Gastrocnemius medialis (tissue), 4 donors: ENCODE measurements around the gene HES4. TPM values are rescaled to one million over a fixed set of nuclear protein-coding genes. Genes with fewer than 3 reads are reported as not detected.

ENCODE experiments used
- ATAC-seq, 2 donors: fragments of 150-250 bp; one replicate each; pipeline ENCODE4 v1.9.1; 2016
- DNase-seq, 2 donors: peaks; one replicate each; pipeline ENCODE4 v3.0.0-alpha.2; 2019
- H3K27ac ChIP-seq, 4 donors: fragments of 200-600 bp; sonication (generic); 1 replicate in 1 of 4; 2 replicates in 3 of 4; pipeline ENCODE4 v1.5.1; 2016 to 2018; ENCODE audit warnings: mild to moderate bottlenecking in 2 of 4, moderate library complexity in 1 of 4
- H3K27me3 ChIP-seq, 3 donors: fragments of 200-600 bp; sonication (generic) in 2 of 3; 1 replicate in 1 of 3; 2 replicates in 2 of 3; pipeline versions ENCODE4 v1.5.1 to v1.6.0; 2016 to 2019; ENCODE audit warnings: mild to moderate bottlenecking in 1 of 3, moderate library complexity in 1 of 3
- H3K36me3 ChIP-seq, 2 donors: fragments of 200-600 bp; sonication (generic) in 1 of 2; one replicate each; pipeline ENCODE4 v1.5.1; 2017 to 2018
- H3K4me1 ChIP-seq, 2 donors: fragments of 200-600 bp; sonication (generic) in 1 of 2; one replicate each; pipeline ENCODE4 v1.5.1; 2016 to 2017; ENCODE audit warnings: mild to moderate bottlenecking in 2 of 2
- H3K4me3 ChIP-seq, 4 donors: fragments of 200-600 bp; sonication (generic) in 3 of 4; 1 replicate in 1 of 4; 2 replicates in 3 of 4; pipeline ENCODE4 v1.5.1; 2016 to 2019; ENCODE audit warnings: mild to moderate bottlenecking in 2 of 4
- H3K9me3 ChIP-seq, 3 donors: fragments of 200-600 bp; sonication (generic) in 2 of 3; 1 replicate in 1 of 3; 2 replicates in 2 of 3; pipeline ENCODE4 v1.5.1; 2016 to 2019
- POLR2A ChIP-seq, 2 donors: fragments of 450-650 bp; IDR thresholded peaks; one replicate each; pipeline ENCODE4 v1.6.1; 2017; ENCODE audit warnings: antibody characterized with exemption in 2 of 2, mild to moderate bottlenecking in 2 of 2, moderate library complexity in 2 of 2
- in situ Hi-C, 4 donors: fragments of 200-750 bp; cut with MboI; loops; one replicate each; pipeline versions ENCODE4 v1.15.0 to v1.8.0; 2017; ENCODE audit warnings: low sequenced_read_pairs in 4 of 4
- intact Hi-C: fragments of 100-400 bp; cut with DNase I; formaldehyde crosslinking; loops from one replicate; pipeline ENCODE4 v1.15.1; 2023; ENCODE audit warnings: low total_unique reads
- total RNA-seq, 4 donors: library from RNA; depleted of rRNA; stranded (reverse); fragments of >200 nt; gene quantifications; one replicate each; pipeline versions ENCODE4 v1.1.0 to v1.2.3, GENCODE V29; 2016
- TF ChIP-seq, protein P1 (sequence below), 5 experiments: fragments of 450-650 bp in 3 of 5; fragments of 200-600 bp in 2 of 5; sonication (generic) in 2 of 5; IDR thresholded peaks in 4 of 5; conservative IDR thresholded peaks in 1 of 5; 1 replicate in 4 of 5; 2 replicates in 1 of 5; pipeline ENCODE4 v1.5.1; 2016 to 2019; ENCODE audit warnings: antibody characterized with exemption in 5 of 5, mild to moderate bottlenecking in 3 of 5, moderate library complexity in 3 of 5

The HES4 gene
- total RNA-seq, 4 donors from 2014 or later: 6.4 to 17.4 (median 9.5) TPM

GRCh38 chr1:969260-969855 is 30.5 kb downstream of the HES4 start:
- TF ChIP-seq POLR2A (IDR thresholded peaks at IDR 0.05): no peak
- TF ChIP-seq, protein P1, sequence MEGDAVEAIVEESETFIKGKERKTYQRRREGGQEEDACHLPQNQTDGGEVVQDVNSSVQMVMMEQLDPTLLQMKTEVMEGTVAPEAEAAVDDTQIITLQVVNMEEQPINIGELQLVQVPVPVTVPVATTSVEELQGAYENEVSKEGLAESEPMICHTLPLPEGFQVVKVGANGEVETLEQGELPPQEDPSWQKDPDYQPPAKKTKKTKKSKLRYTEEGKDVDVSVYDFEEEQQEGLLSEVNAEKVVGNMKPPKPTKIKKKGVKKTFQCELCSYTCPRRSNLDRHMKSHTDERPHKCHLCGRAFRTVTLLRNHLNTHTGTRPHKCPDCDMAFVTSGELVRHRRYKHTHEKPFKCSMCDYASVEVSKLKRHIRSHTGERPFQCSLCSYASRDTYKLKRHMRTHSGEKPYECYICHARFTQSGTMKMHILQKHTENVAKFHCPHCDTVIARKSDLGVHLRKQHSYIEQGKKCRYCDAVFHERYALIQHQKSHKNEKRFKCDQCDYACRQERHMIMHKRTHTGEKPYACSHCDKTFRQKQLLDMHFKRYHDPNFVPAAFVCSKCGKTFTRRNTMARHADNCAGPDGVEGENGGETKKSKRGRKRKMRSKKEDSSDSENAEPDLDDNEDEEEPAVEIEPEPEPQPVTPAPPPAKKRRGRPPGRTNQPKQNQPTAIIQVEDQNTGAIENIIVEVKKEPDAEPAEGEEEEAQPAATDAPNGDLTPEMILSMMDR (IDR thresholded peaks at IDR 0.05 in 4 of 5, conservative IDR thresholded peaks at IDR 0.05 in 1 of 5): no peak
- in situ Hi-C loops (no loop called here), intact Hi-C loops (no loop called here)
- Histone ChIP-seq H3K9me3 (no peaks in the 10 kb centered on the region), H3K27me3 (peaks cover 6 to 37% (median 23%) of the 10 kb centered on the region in 3 donors), H3K4me1 (peaks cover 5 to 29% of the 10 kb centered on the region in 2 donors), H3K27ac (no peak overlapping the region), H3K4me3 (no peak overlapping the region), H3K36me3 (no peaks in the 10 kb centered on the region)
- DNase-seq: peak in 1 of 2 donors; percentile 26
- ATAC-seq: no peak

- no peaks in the 10 kb centered on the region for H3K9me3 ChIP-seq
- TF ChIP-seq POLR2A (IDR thresholded peaks at IDR 0.05): no peak
- TF ChIP-seq, protein P1 (IDR thresholded peaks at IDR 0.05 in 4 of 5, conservative IDR thresholded peaks at IDR 0.05 in 1 of 5): no peak
- no peak overlapping the region for H3K27ac ChIP-seq
- intact Hi-C loops (no loop called here), in situ Hi-C loops (no loop called here)
- ATAC-seq: no peak
- peaks cover 6 to 37% (median 23%) of the 10 kb centered on the region in 3 donors for H3K27me3 ChIP-seq
- no peak overlapping the region for H3K4me3 ChIP-seq
- peak in 1 of 2 donors; percentile 28 for DNase-seq
- H3K4me1 ChIP-seq: peaks cover 5 to 20% of the 10 kb centered on the region in 2 donors
- H3K36me3 ChIP-seq: peaks cover 0 to 2% of the 10 kb centered on the region in 2 donors
Observed at GRCh38 chr1:967466-968343, 32.2 kb downstream of the HES4 start.

- Histone ChIP-seq H3K9me3 (no peaks in the 10 kb centered on the region), H3K27ac (peak overlapping the region in 2 of 4 donors; percentile 22 to 46), H3K27me3 (peaks cover 6 to 37% (median 23%) of the 10 kb centered on the region in 3 donors), H3K4me1 (peaks cover 5 to 12% of the 10 kb centered on the region in 2 donors), H3K36me3 (peaks cover 0 to 2% of the 10 kb centered on the region in 2 donors), H3K4me3 (peak overlapping the region; percentile 57 to 66 (median 66))
- intact Hi-C loops (no loop called here), in situ Hi-C loops (no loop called here)
- ATAC-seq (peak; percentile 31 to 46), DNase-seq (peak in 1 of 2 donors; percentile 50)
- TF ChIP-seq, protein P1 (IDR thresholded peaks at IDR 0.05 in 4 of 5, conservative IDR thresholded peaks at IDR 0.05 in 1 of 5): no peak
- peak in 1 of 2 donors; percentile 37 for TF ChIP-seq POLR2A (IDR thresholded peaks at IDR 0.05)
Observed at GRCh38 chr1:966704-967300, 33.1 kb downstream of the HES4 start.

- ATAC-seq (no peak), DNase-seq (peak in 1 of 2 donors; percentile 21)
- peaks cover 0 to 2% of the 10 kb centered on the region in 2 donors for H3K36me3 ChIP-seq
- peaks cover 5 to 7% of the 10 kb centered on the region in 2 donors for H3K4me1 ChIP-seq
- in situ Hi-C loops: no loop called here
- peaks cover 6 to 37% (median 22%) of the 10 kb centered on the region in 3 donors for H3K27me3 ChIP-seq
- peak within 1 kb of the TSS in 2 of 4 donors; percentile 22 to 46 for H3K27ac ChIP-seq
- H3K4me3 ChIP-seq: peak within 1 kb of the TSS; percentile 57 to 66 (median 66)
- intact Hi-C loops: no loop called here
- H3K9me3 ChIP-seq: no peaks in the 10 kb centered on the region
- TF ChIP-seq POLR2A (IDR thresholded peaks at IDR 0.05): no peak
- TF ChIP-seq, protein P1 (IDR thresholded peaks at IDR 0.05 in 4 of 5, conservative IDR thresholded peaks at IDR 0.05 in 1 of 5): no peak
Observed at GRCh38 chr1:966135-966703, 33.7 kb downstream of the HES4 start, which contains the start of gene PLEKHN1. Gene PLEKHN1, plus strand, starts transcription at chr1:966482. Its CDS starts 50 bp downstream, at chr1:966532.
